ENCODE data around the gene THTPA.
"Not testable (repeated sequence)": the region's sequence is repeated elsewhere in the genome, so short reads cannot be mapped to it uniquely, and the experiment has no call there.

Gene THTPA

GRCh38 chr14:23589606-23590005 is 33.5 kb downstream of the THTPA start:
- TF ChIP-seq Cebpa-rat (IDR thresholded peaks at IDR 0.05), result no peak
- H3K27me3 ChIP-seq, result no peaks in the 10 kb centered on the region
- no peak overlapping the region for H3K27ac ChIP-seq
- H3K36me3 ChIP-seq, result no peaks in the 10 kb centered on the region
- H3K4me2 ChIP-seq, result peak overlapping the region; percentile 17 to 59 (median 42); a peak in 20 of 22 replicates
- H3K4me3 ChIP-seq, result no peak overlapping the region
- peak overlapping the region in 1 of 11 experiments; percentile 15; a peak in 1 of 22 replicates for H3K9ac ChIP-seq
- peaks cover 8 to 11% (median 9%) of the 10 kb centered on the region in 10 experiments; a peak in 18 of 20 replicates for H3K4me1 ChIP-seq
- no peaks in the 10 kb centered on the region for H3K9me3 ChIP-seq (replicated peaks in 1 of 11)
- H4K20me1 ChIP-seq, result no peaks in the 10 kb centered on the region

GRCh38 chr14:23590198-23590597 is 34.1 kb downstream of the THTPA start:
- H3K9me3 ChIP-seq (replicated peaks in 1 of 11), result no peaks in the 10 kb centered on the region
- H3K36me3 ChIP-seq, result no peaks in the 10 kb centered on the region
- no peak for TF ChIP-seq Cebpa-rat (IDR thresholded peaks at IDR 0.05)
- H3K4me3 ChIP-seq, result no peak overlapping the region
- H3K27ac ChIP-seq, result no peak overlapping the region
- H4K20me1 ChIP-seq, result no peaks in the 10 kb centered on the region
- H3K9ac ChIP-seq, result no peak overlapping the region
- peaks cover 8 to 11% (median 9%) of the 10 kb centered on the region in 10 experiments; a peak in 18 of 20 replicates for H3K4me1 ChIP-seq
- H3K27me3 ChIP-seq, result no peaks in the 10 kb centered on the region
- no peak overlapping the region for H3K4me2 ChIP-seq

GRCh38 chr14:23594191-23594590 is 38.1 kb downstream of the THTPA start:
- not testable (repeated sequence) for H4K20me1 ChIP-seq; H3K27me3 ChIP-seq; H3K4me3 ChIP-seq; H3K4me2 ChIP-seq; H3K4me1 ChIP-seq; H3K9me3 ChIP-seq (replicated peaks in 1 of 11); H3K27ac ChIP-seq; H3K9ac ChIP-seq; H3K36me3 ChIP-seq
- TF ChIP-seq Cebpa-rat (IDR thresholded peaks at IDR 0.05), result 0 out of 22 replicates have a peak, but pooled peaks of 1 of the 11 experiments have one; percentile 16

- Histone ChIP-seq H3K9ac (no peak overlapping the region), H3K4me2 (no peak overlapping the region), H3K9me3 (replicated peaks in 1 of 11) (peaks cover 0 to 20% (median 12%) of the 10 kb centered on the region in 11 experiments; a peak in 11 of 22 replicates), H3K27ac (no peak overlapping the region), H3K4me1 (peaks cover 4 to 13% (median 9%) of the 10 kb centered on the region in 10 experiments; a peak in 10 of 20 replicates), H4K20me1 (no peaks in the 10 kb centered on the region), H3K36me3 (no peaks in the 10 kb centered on the region), H3K27me3 (no peaks in the 10 kb centered on the region), H3K4me3 (no peak overlapping the region)
- no peak for TF ChIP-seq Cebpa-rat (IDR thresholded peaks at IDR 0.05)
Observed at GRCh38 chr14:23600322-23600707, 44.2 kb downstream of the THTPA start.

- peaks cover 0 to 20% (median 12%) of the 10 kb centered on the region in 11 experiments; a peak in 11 of 22 replicates for H3K9me3 ChIP-seq (replicated peaks in 1 of 11)
- no peak overlapping the region for H3K4me3 ChIP-seq
- H3K4me2 ChIP-seq, result no peak overlapping the region
- H3K27me3 ChIP-seq, result no peaks in the 10 kb centered on the region
- no peaks in the 10 kb centered on the region for H4K20me1 ChIP-seq
- H3K36me3 ChIP-seq, result no peaks in the 10 kb centered on the region
- no peak for TF ChIP-seq Cebpa-rat (IDR thresholded peaks at IDR 0.05)
- no peak overlapping the region for H3K27ac ChIP-seq
- no peak overlapping the region for H3K9ac ChIP-seq
- peaks cover 5 to 13% (median 10%) of the 10 kb centered on the region in 10 experiments; a peak in 12 of 20 replicates for H3K4me1 ChIP-seq
Observed at GRCh38 chr14:23600806-23601205, 44.7 kb downstream of the THTPA start.

GRCh38 chr14:23601424-23601823 is 45.4 kb downstream of the THTPA start:
- H4K20me1 ChIP-seq, result no peaks in the 10 kb centered on the region
- H3K9ac ChIP-seq, result no peak overlapping the region

GRCh38 chr14:23601845-23602180 is 45.7 kb downstream of the THTPA start:
- H3K9ac ChIP-seq, result no peak overlapping the region
- H3K27ac ChIP-seq, result no peak overlapping the region
- peak overlapping the region in 6 of 11 experiments; percentile 4 to 53 (median 34); a peak in 9 of 22 replicates for H3K4me2 ChIP-seq

More at GRCh38 chr14:23601424-23601823, 45.4 kb downstream of the THTPA start:
- TF ChIP-seq Cebpa-rat (IDR thresholded peaks at IDR 0.05), result no peak
- Histone ChIP-seq H3K36me3 (no peaks in the 10 kb centered on the region), H3K4me1 (peaks cover 5 to 17% (median 10%) of the 10 kb centered on the region in 10 experiments; a peak in 12 of 20 replicates), H3K27me3 (no peaks in the 10 kb centered on the region), H3K4me2 (peak overlapping the region in 6 of 11 experiments; percentile 4 to 53 (median 34); a peak in 8 of 22 replicates), H3K27ac (no peak overlapping the region), H3K9me3 (replicated peaks in 1 of 11) (peaks cover 0 to 20% (median 12%) of the 10 kb centered on the region in 11 experiments; a peak in 11 of 22 replicates), H3K4me3 (no peak overlapping the region)

GRCh38 chr14:23602181-23603095 is 46.4 kb downstream of the THTPA start:
- Histone ChIP-seq H3K4me1 (peaks cover 5 to 17% (median 10%) of the 10 kb centered on the region in 10 experiments; a peak in 12 of 20 replicates), H3K36me3 (no peaks in the 10 kb centered on the region), H3K9ac (no peak overlapping the region), H3K27me3 (no peaks in the 10 kb centered on the region), H3K4me2 (peak overlapping the region in 8 of 11 experiments; percentile 4 to 53 (median 22); a peak in 9 of 22 replicates), H3K4me3 (no peak overlapping the region), H3K9me3 (replicated peaks in 1 of 11) (peaks cover 0 to 21% (median 12%) of the 10 kb centered on the region in 11 experiments; a peak in 12 of 22 replicates), H4K20me1 (no peaks in the 10 kb centered on the region), H3K27ac (no peak overlapping the region)
- no peak for TF ChIP-seq Cebpa-rat (IDR thresholded peaks at IDR 0.05)

More at GRCh38 chr14:23601845-23602180, 45.7 kb downstream of the THTPA start:
- H3K27me3 ChIP-seq, result no peaks in the 10 kb centered on the region
- no peaks in the 10 kb centered on the region for H4K20me1 ChIP-seq
- H3K4me3 ChIP-seq, result no peak overlapping the region
- H3K36me3 ChIP-seq, result no peaks in the 10 kb centered on the region
- TF ChIP-seq Cebpa-rat (IDR thresholded peaks at IDR 0.05), result no peak
- H3K4me1 ChIP-seq, result peaks cover 5 to 17% (median 10%) of the 10 kb centered on the region in 10 experiments; a peak in 12 of 20 replicates
- peaks cover 0 to 20% (median 12%) of the 10 kb centered on the region in 11 experiments; a peak in 11 of 22 replicates for H3K9me3 ChIP-seq (replicated peaks in 1 of 11)

- Histone ChIP-seq H3K27ac (no peak overlapping the region), H3K36me3 (no peaks in the 10 kb centered on the region), H3K9me3 (replicated peaks in 1 of 11) (peaks cover under 1 to 28% (median 12%) of the 10 kb centered on the region in 11 experiments; a peak in 13 of 22 replicates), H3K4me3 (no peak overlapping the region), H3K9ac (no peak overlapping the region), H3K4me2 (no peak overlapping the region), H3K4me1 (peaks cover 5 to 17% (median 10%) of the 10 kb centered on the region in 10 experiments; a peak in 12 of 20 replicates), H4K20me1 (no peaks in the 10 kb centered on the region), H3K27me3 (no peaks in the 10 kb centered on the region)
- TF ChIP-seq Cebpa-rat (IDR thresholded peaks at IDR 0.05), result no peak
Observed at GRCh38 chr14:23603103-23603502, 47.0 kb downstream of the THTPA start.
